ENCODE data around the gene GLB1L2.
A peak's percentile ranks its signal among the peaks of the same experiment; 100 is the strongest.

GLB1L2 gene

GRCh38 chr11:134330611-134331353, 1.0 kb upstream of the GLB1L2 start:
- peaks cover 12% of the 10 kb centered on the region for H3K4me1 ChIP-seq (ENCODE audit: control insufficient read depth, insufficient read depth, low read length)
- H3K27ac ChIP-seq (ENCODE audit: low read depth, low read length) = no peak overlapping the region
- no peak overlapping the region for H3K9ac ChIP-seq (ENCODE audit: low read length)
- H3K9me3 ChIP-seq (ENCODE audit: control insufficient read depth, insufficient read depth, low read depth, low read length) = no peaks in the 10 kb centered on the region
- H3K27me3 ChIP-seq (ENCODE audit: control insufficient read depth, insufficient read depth, low read length) = peaks cover 56% of the 10 kb centered on the region
- H3K4me3 ChIP-seq (ENCODE audit: low read depth, low read length) = peak overlapping the region; percentile 62
- H3K36me3 ChIP-seq (ENCODE audit: control insufficient read depth, insufficient read depth, low read length) = no peaks in the 10 kb centered on the region

- no peak overlapping the region for H3K9ac ChIP-seq (ENCODE audit: low read length)
- no peak overlapping the region for H3K27ac ChIP-seq (ENCODE audit: low read depth, low read length)
- H3K9me3 ChIP-seq (ENCODE audit: control insufficient read depth, insufficient read depth, low read depth, low read length) = no peaks in the 10 kb centered on the region
- H3K27me3 ChIP-seq (ENCODE audit: control insufficient read depth, insufficient read depth, low read length) = peaks cover 56% of the 10 kb centered on the region
- H3K4me3 ChIP-seq (ENCODE audit: low read depth, low read length) = peak overlapping the region; percentile 85
- H3K36me3 ChIP-seq (ENCODE audit: control insufficient read depth, insufficient read depth, low read length) = no peaks in the 10 kb centered on the region
- H3K4me1 ChIP-seq (ENCODE audit: control insufficient read depth, insufficient read depth, low read length) = peaks cover 12% of the 10 kb centered on the region
Observed at GRCh38 chr11:134332189-134332631, 422 bp downstream of the GLB1L2 start.

GRCh38 chr11:134332782-134333181, 994 bp downstream of the GLB1L2 start:
- peaks cover 12% of the 10 kb centered on the region for H3K4me1 ChIP-seq (ENCODE audit: control insufficient read depth, insufficient read depth, low read length)
- peak overlapping the region; percentile 85 for H3K4me3 ChIP-seq (ENCODE audit: low read depth, low read length)
- no peaks in the 10 kb centered on the region for H3K36me3 ChIP-seq (ENCODE audit: control insufficient read depth, insufficient read depth, low read length)
- no peaks in the 10 kb centered on the region for H3K9me3 ChIP-seq (ENCODE audit: control insufficient read depth, insufficient read depth, low read depth, low read length)
- H3K27me3 ChIP-seq (ENCODE audit: control insufficient read depth, insufficient read depth, low read length) = peaks cover 56% of the 10 kb centered on the region
- H3K27ac ChIP-seq (ENCODE audit: low read depth, low read length) = no peak overlapping the region
- no peak overlapping the region for H3K9ac ChIP-seq (ENCODE audit: low read length)

- peaks cover 12% of the 10 kb centered on the region for H3K4me1 ChIP-seq (ENCODE audit: control insufficient read depth, insufficient read depth, low read length)
- H3K36me3 ChIP-seq (ENCODE audit: control insufficient read depth, insufficient read depth, low read length) = no peaks in the 10 kb centered on the region
- H3K9ac ChIP-seq (ENCODE audit: low read length) = no peak overlapping the region
- H3K4me3 ChIP-seq (ENCODE audit: low read depth, low read length) = no peak overlapping the region
- peaks cover 56% of the 10 kb centered on the region for H3K27me3 ChIP-seq (ENCODE audit: control insufficient read depth, insufficient read depth, low read length)
- no peaks in the 10 kb centered on the region for H3K9me3 ChIP-seq (ENCODE audit: control insufficient read depth, insufficient read depth, low read depth, low read length)
- H3K27ac ChIP-seq (ENCODE audit: low read depth, low read length) = no peak overlapping the region
Observed at GRCh38 chr11:134333312-134333711, 1.5 kb downstream of the GLB1L2 start.

- Histone ChIP-seq H3K27me3 (ENCODE audit: control insufficient read depth, insufficient read depth, low read length) (peaks cover 56% of the 10 kb centered on the region), H3K9me3 (ENCODE audit: control insufficient read depth, insufficient read depth, low read depth, low read length) (no peaks in the 10 kb centered on the region), H3K4me3 (ENCODE audit: low read depth, low read length) (no peak overlapping the region), H3K36me3 (ENCODE audit: control insufficient read depth, insufficient read depth, low read length) (no peaks in the 10 kb centered on the region), H3K27ac (ENCODE audit: low read depth, low read length) (no peak overlapping the region), H3K4me1 (ENCODE audit: control insufficient read depth, insufficient read depth, low read length) (peaks cover 12% of the 10 kb centered on the region), H3K9ac (ENCODE audit: low read length) (no peak overlapping the region)
Observed at GRCh38 chr11:134333946-134334345, 2.2 kb downstream of the GLB1L2 start.

- H3K27ac ChIP-seq (ENCODE audit: low read depth, low read length) = no peak overlapping the region
- H3K4me3 ChIP-seq (ENCODE audit: low read depth, low read length) = no peak overlapping the region
- no peaks in the 10 kb centered on the region for H3K9me3 ChIP-seq (ENCODE audit: control insufficient read depth, insufficient read depth, low read depth, low read length)
- peaks cover 55% of the 10 kb centered on the region for H3K27me3 ChIP-seq (ENCODE audit: control insufficient read depth, insufficient read depth, low read length)
- no peak overlapping the region for H3K9ac ChIP-seq (ENCODE audit: low read length)
- no peaks in the 10 kb centered on the region for H3K36me3 ChIP-seq (ENCODE audit: control insufficient read depth, insufficient read depth, low read length)
- H3K4me1 ChIP-seq (ENCODE audit: control insufficient read depth, insufficient read depth, low read length) = peaks cover 12% of the 10 kb centered on the region
Observed at GRCh38 chr11:134334796-134335571, 3.2 kb downstream of the GLB1L2 start.

GRCh38 chr11:134337051-134337450, 5.3 kb downstream of the GLB1L2 start:
- no peak overlapping the region for H3K4me3 ChIP-seq (ENCODE audit: low read depth, low read length)
- H3K9ac ChIP-seq (ENCODE audit: low read length) = no peak overlapping the region
- H3K9me3 ChIP-seq (ENCODE audit: control insufficient read depth, insufficient read depth, low read depth, low read length) = no peaks in the 10 kb centered on the region
- H3K27ac ChIP-seq (ENCODE audit: low read depth, low read length) = no peak overlapping the region
- no peaks in the 10 kb centered on the region for H3K36me3 ChIP-seq (ENCODE audit: control insufficient read depth, insufficient read depth, low read length)
- H3K27me3 ChIP-seq (ENCODE audit: control insufficient read depth, insufficient read depth, low read length) = peaks cover 38% of the 10 kb centered on the region
- H3K4me1 ChIP-seq (ENCODE audit: control insufficient read depth, insufficient read depth, low read length) = 0 out of 2 replicates have a peak, but pooled peaks cover 5% of the 10 kb centered on the region

GRCh38 chr11:134338068-134338467, 6.3 kb downstream of the GLB1L2 start:
- peaks cover 34% of the 10 kb centered on the region for H3K27me3 ChIP-seq (ENCODE audit: control insufficient read depth, insufficient read depth, low read length)

GRCh38 chr11:134338654-134339053, 6.9 kb downstream of the GLB1L2 start:
- Histone ChIP-seq H3K9me3 (ENCODE audit: control insufficient read depth, insufficient read depth, low read depth, low read length) (no peaks in the 10 kb centered on the region), H3K4me1 (ENCODE audit: control insufficient read depth, insufficient read depth, low read length) (no peaks in the 10 kb centered on the region), H3K36me3 (ENCODE audit: control insufficient read depth, insufficient read depth, low read length) (no peaks in the 10 kb centered on the region), H3K27me3 (ENCODE audit: control insufficient read depth, insufficient read depth, low read length) (peaks cover 28% of the 10 kb centered on the region), H3K27ac (ENCODE audit: low read depth, low read length) (no peak overlapping the region), H3K4me3 (ENCODE audit: low read depth, low read length) (no peak overlapping the region), H3K9ac (ENCODE audit: low read length) (no peak overlapping the region)

More at GRCh38 chr11:134338068-134338467, 6.3 kb downstream of the GLB1L2 start:
- no peaks in the 10 kb centered on the region for H3K4me1 ChIP-seq (ENCODE audit: control insufficient read depth, insufficient read depth, low read length)
- H3K9ac ChIP-seq (ENCODE audit: low read length) = no peak overlapping the region
- no peaks in the 10 kb centered on the region for H3K36me3 ChIP-seq (ENCODE audit: control insufficient read depth, insufficient read depth, low read length)
- no peak overlapping the region for H3K4me3 ChIP-seq (ENCODE audit: low read depth, low read length)
- H3K9me3 ChIP-seq (ENCODE audit: control insufficient read depth, insufficient read depth, low read depth, low read length) = no peaks in the 10 kb centered on the region
- no peak overlapping the region for H3K27ac ChIP-seq (ENCODE audit: low read depth, low read length)

GRCh38 chr11:134339756-134340155, 8.0 kb downstream of the GLB1L2 start:
- no peak overlapping the region for H3K27ac ChIP-seq (ENCODE audit: low read depth, low read length)
- H3K36me3 ChIP-seq (ENCODE audit: control insufficient read depth, insufficient read depth, low read length) = no peaks in the 10 kb centered on the region
- H3K9me3 ChIP-seq (ENCODE audit: control insufficient read depth, insufficient read depth, low read depth, low read length) = no peaks in the 10 kb centered on the region
- no peak overlapping the region for H3K9ac ChIP-seq (ENCODE audit: low read length)
- peaks cover 17% of the 10 kb centered on the region for H3K27me3 ChIP-seq (ENCODE audit: control insufficient read depth, insufficient read depth, low read length)
- H3K4me1 ChIP-seq (ENCODE audit: control insufficient read depth, insufficient read depth, low read length) = no peaks in the 10 kb centered on the region
- no peak overlapping the region for H3K4me3 ChIP-seq (ENCODE audit: low read depth, low read length)

GRCh38 chr11:134340354-134340964, 8.7 kb downstream of the GLB1L2 start:
- Histone ChIP-seq H3K9ac (ENCODE audit: low read length) (no peak overlapping the region), H3K4me3 (ENCODE audit: low read depth, low read length) (no peak overlapping the region), H3K9me3 (ENCODE audit: control insufficient read depth, insufficient read depth, low read depth, low read length) (no peaks in the 10 kb centered on the region), H3K4me1 (ENCODE audit: control insufficient read depth, insufficient read depth, low read length) (no peaks in the 10 kb centered on the region), H3K27me3 (ENCODE audit: control insufficient read depth, insufficient read depth, low read length) (peaks cover 10% of the 10 kb centered on the region; the same call in 1 of the 2 replicates), H3K27ac (ENCODE audit: low read depth, low read length) (no peak overlapping the region), H3K36me3 (ENCODE audit: control insufficient read depth, insufficient read depth, low read length) (no peaks in the 10 kb centered on the region)
